Nephron progenitor cell (in vitro differentiated cells): ENCODE data around the gene MEF2B.

Experiments used
- DNase-seq: peaks from one replicate; pipeline ENCODE4 v3.0.0; 2021
- H3K27ac Mint-ChIP-seq: 2 replicates; pipeline ENCODE4 v1.8.0; 2021; ENCODE audit warnings: mild to moderate bottlenecking, moderate library complexity, mixed read lengths
- H3K27me3 Mint-ChIP-seq: 2 replicates; pipeline ENCODE4 v1.8.0; 2021; ENCODE audit warnings: mild to moderate bottlenecking, low read depth, mixed read lengths; ENCODE audit not compliant: poor library complexity
- H3K36me3 Mint-ChIP-seq: 2 replicates; pipeline ENCODE4 v1.8.0; 2021; ENCODE audit warnings: low read depth, mixed read lengths
- H3K4me1 Mint-ChIP-seq: 2 replicates; pipeline ENCODE4 v1.8.0; 2021; ENCODE audit warnings: mixed read lengths
- H3K4me3 Mint-ChIP-seq: 2 replicates; pipeline ENCODE4 v1.8.0; 2021; ENCODE audit warnings: mild to moderate bottlenecking, moderate library complexity, mixed read lengths
- H3K9me3 Mint-ChIP-seq: 2 replicates; pipeline ENCODE4 v1.8.0; 2021; ENCODE audit warnings: mild to moderate bottlenecking, moderate library complexity, mixed read lengths
- CTCF ChIP-seq: fragments of 200-600 bp; sonication (generic); IDR thresholded peaks from 2 replicates; pipeline ENCODE4 v1.5.0; 2021; ENCODE audit warnings: antibody characterized with exemption

Gene MEF2B

GRCh38 chr19:19096641-19097627 is 73.1 kb downstream of the MEF2B start:
- H3K27ac Mint-ChIP-seq = peak overlapping the region; percentile 51

GRCh38 chr19:19095691-19096090 is 74.4 kb downstream of the MEF2B start:
- Mint-ChIP-seq H3K27me3 (peaks cover 12% of the 10 kb centered on the region), H3K9me3 (no peaks in the 10 kb centered on the region), H3K4me1 (peaks cover 33% of the 10 kb centered on the region), H3K4me3 (no peak overlapping the region), H3K36me3 (peaks cover 8% of the 10 kb centered on the region), H3K27ac (no peak overlapping the region)
- no peak for TF ChIP-seq CTCF
- no peak for DNase-seq

More at GRCh38 chr19:19096641-19097627, 73.1 kb downstream of the MEF2B start:
- no peak for DNase-seq
- Mint-ChIP-seq H3K36me3 (peaks cover 8% of the 10 kb centered on the region), H3K4me3 (no peak overlapping the region), H3K9me3 (no peaks in the 10 kb centered on the region), H3K4me1 (peaks cover 40% of the 10 kb centered on the region), H3K27me3 (peaks cover 7% of the 10 kb centered on the region)
- no peak for TF ChIP-seq CTCF
